Umbilical cord (tissue), 2 donors: ENCODE data around the gene GNAL. TPM values are rescaled to one million over a fixed set of nuclear protein-coding genes. Genes with fewer than 3 reads are reported as not detected.
A peak's percentile ranks its signal among the peaks of the same experiment; 100 is the strongest.

Experiments
- DNase-seq: peaks from one replicate; pipeline ENCODE4 v3.0.0-alpha.2; 2015; ENCODE audit warnings: low spot score
- total RNA-seq: library from RNA; depleted of rRNA; stranded (reverse); fragments of >200 nt; gene quantifications from one replicate; pipeline ENCODE4 v1.2.3, GENCODE V29; 2014; ENCODE audit warnings: low replicate concordance; ENCODE audit not compliant: insufficient read depth

GNAL gene
- total RNA-seq, 1 donor from 2014 or later: 2.9 TPM

DNA sequence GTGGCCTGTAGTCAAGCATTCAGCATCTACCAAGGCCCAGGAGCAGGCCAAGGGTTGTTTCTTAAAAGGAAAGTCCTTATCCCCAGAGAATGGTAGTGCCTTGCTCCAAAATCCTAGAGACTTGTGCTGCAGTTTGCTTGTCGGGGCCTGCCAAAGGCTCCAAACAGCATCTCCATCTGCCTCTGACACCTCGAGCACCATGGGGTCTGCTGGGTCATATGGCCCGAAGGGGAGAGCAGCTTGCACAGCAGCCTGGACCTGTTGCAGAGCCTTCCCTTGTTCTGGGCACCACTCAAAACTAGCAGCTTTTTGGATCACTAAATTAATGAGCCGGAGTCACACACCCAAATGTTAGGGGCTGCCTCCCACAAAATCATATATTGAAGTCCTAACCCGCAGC is 35.7 kb downstream of the GNAL start:
- no peak for DNase-seq

DNA sequence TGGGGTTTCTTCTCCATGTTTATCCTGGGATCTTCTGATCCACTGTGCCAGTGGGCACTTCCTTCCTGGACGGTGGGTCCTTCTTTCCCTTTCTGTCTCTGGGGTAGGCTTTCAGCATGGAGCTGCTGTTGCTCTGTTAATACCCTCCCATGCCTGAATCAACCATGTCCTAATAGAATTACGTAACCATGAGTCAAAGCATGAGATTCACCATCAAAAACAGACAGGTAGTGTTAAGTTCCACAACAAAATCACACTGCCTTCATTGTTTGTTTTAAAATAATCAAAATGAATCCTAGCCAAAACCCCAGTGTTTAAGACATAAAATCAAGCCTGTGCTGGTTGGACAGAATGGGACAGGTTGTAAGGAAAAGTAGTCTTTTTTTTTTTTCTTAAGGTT is 37.5 kb downstream of the GNAL start:
- DNase-seq: no peak

DNA sequence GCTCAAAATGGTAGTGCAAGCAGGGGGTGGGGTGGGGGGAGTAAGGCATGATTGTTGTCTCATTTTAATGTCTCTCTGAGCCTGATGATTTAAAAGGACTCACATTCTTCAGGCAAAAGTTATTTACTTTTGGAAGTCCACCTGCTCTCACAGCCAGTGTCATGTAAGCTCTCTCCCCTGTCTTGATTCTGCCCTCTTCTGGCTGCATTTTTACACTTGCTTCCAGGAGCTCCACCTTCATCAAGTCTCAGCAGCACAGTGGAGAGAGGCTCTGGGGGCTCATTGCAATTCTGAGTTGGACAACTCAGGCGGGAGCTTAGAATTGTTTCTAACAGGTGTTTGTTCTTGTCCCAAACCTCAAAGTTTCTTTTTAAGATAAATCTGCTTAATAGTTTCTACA is 39.2 kb downstream of the GNAL start:
- no peak for DNase-seq

DNA sequence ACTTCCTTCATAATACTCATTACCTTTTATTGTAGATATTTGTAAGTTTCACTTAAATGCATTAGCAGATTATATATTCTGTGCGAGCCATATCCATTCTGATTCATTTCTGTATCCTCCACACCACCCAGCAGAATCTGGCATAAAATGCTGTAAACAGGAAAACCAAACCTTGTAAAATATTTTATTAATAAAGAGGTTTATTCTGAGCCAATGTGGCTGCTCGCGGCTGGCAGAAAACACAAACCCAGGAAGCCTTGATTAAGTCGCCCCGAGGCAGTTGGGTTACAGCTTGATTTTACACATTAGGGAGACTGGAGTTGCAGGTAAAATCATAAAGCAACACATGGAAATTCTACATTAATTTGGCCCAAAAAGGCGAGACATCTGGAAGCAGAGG is 40.5 kb downstream of the GNAL start:
- no peak for DNase-seq

DNA sequence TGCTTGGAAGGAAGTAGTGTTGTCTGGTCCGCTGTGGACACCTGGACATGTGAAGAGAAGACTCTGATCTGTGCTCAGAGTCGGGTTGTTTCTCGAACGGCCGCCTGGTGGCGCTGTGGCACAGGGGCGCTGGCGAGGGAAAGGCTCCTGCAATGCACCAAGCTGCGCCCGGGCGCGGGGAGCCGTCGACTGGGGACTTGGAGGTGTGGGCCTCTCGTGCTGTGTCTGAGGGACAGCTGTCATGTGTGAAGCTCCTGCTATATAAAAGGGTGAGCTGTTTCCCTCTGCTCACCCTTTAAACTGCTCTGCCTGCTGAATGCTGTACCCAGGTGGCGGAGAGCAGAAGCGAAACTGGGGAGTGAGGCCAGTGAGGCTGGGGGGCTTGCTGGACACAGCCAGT is 44.0 kb downstream of the GNAL start:
- peak; percentile 49 for DNase-seq

DNA sequence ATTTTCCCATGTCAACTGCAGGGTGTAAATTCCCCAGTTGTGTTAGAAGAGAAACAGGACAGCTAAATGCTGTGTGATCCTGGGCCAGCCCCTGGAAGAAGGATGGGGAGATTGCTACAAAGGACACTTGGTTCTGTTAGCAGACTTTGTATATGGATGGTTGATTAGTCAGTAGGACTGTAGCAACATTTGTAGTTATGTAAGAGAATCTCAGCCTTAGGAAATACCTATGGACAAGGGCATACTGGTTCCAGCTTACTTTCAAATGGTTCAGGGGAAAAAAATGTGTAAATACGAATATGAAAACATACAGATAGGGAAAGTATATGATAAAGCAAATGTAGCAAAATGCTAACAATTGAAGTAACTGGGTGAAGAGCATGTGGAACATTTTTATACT is 47.6 kb downstream of the GNAL start:
- no peak for DNase-seq

- DNase-seq: no peak
These were observed 50.8 kb downstream of the GNAL start for GRCh38 chr18:11739893-11740292.

- no peak for DNase-seq
These were observed 51.4 kb downstream of the GNAL start for GRCh38 chr18:11740461-11740860.

DNA sequence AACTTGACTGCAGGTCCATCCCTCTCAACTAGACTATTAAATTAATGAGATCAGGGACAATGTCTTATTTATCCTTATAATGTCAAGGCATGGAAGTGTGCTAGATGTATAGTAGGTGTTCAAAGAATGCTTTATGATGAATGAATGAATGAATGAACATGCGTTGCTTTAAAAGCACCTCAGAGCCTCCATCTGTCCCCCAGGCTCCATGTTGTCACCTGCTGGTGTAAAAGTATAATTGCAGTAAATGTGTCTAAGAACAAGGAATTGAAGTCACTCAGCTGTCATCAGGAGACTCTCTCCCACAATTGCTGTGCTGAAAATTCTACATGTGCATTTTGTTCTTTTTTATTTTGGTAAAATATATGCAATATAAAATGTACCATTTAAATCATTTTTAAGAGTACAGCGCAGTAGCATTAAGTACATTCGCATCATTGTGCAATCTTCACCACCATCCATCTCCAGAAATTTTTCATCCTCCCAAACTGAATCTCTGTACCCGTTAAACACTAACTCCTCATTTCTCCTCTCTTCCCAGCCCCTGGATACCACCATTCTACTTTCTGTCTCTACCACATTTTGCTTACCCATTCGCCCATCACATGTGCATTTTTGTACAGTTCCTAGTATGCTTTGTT is 52.6 kb downstream of the GNAL start:
- DNase-seq: no peak

GRCh38 chr18:11745521-11745920 is 56.5 kb downstream of the GNAL start:
- DNase-seq: no peak

- no peak for DNase-seq
These were observed 58.2 kb downstream of the GNAL start for GRCh38 chr18:11747286-11747685.

GRCh38 chr18:11747731-11748130 is 58.7 kb downstream of the GNAL start:
- DNase-seq: no peak

- no peak for DNase-seq
These were observed 60.2 kb downstream of the GNAL start for GRCh38 chr18:11749305-11749704.

DNA sequence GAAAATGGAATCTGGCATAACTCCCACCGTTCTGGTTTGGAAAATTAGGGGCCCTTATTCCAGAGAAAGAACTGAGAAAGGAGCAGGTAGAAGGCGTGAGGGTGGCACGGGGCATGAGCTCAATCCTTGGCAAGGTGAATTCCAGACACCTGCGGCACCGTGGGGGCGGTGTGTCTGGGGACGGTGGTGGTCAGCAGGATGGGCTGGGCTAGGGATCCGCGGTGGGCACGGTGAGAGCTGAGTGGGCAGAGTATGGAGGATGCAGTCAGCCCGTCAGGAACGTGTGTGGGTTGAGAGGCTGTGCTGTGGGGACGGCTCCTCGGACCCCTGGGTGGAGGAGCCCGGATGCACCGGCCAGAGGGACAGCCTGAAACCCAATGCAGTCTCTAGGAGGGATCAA is 61.1 kb downstream of the GNAL start:
- no peak for DNase-seq

GRCh38 chr18:11750581-11751310 is 61.7 kb downstream of the GNAL start:
- no peak for DNase-seq

- DNase-seq: no peak
These were observed 62.5 kb downstream of the GNAL start for GRCh38 chr18:11751341-11752115.

GRCh38 chr18:11752116-11752911 is 63.2 kb downstream of the GNAL start:
- DNase-seq: no peak

- DNase-seq: no peak
These were observed 65.9 kb downstream of the GNAL start for GRCh38 chr18:11754979-11755378.

GRCh38 chr18:11757084-11757590 is 68.1 kb downstream of the GNAL start:
- DNase-seq: no peak

DNA sequence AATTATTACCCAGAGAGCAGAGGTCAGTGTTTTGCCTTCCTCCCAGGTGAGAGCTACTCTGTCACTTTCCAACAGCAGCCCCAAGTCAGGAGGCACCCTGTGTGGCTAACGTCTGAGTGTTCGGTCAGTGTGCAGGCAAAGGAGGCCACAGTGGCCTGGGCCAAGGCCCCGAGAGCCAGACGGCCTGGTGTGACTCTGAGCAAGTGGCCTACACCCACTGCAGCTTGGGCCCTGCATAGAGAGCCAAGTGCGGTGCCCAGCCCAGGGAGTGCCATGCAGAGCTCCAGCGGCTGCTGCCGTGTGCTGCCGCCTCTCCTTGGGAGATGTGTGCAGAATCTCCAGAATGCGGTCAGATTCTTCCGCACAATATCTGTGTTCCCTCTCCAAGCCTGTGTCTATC is 70.4 kb downstream of the GNAL start:
- no peak for DNase-seq

DNA sequence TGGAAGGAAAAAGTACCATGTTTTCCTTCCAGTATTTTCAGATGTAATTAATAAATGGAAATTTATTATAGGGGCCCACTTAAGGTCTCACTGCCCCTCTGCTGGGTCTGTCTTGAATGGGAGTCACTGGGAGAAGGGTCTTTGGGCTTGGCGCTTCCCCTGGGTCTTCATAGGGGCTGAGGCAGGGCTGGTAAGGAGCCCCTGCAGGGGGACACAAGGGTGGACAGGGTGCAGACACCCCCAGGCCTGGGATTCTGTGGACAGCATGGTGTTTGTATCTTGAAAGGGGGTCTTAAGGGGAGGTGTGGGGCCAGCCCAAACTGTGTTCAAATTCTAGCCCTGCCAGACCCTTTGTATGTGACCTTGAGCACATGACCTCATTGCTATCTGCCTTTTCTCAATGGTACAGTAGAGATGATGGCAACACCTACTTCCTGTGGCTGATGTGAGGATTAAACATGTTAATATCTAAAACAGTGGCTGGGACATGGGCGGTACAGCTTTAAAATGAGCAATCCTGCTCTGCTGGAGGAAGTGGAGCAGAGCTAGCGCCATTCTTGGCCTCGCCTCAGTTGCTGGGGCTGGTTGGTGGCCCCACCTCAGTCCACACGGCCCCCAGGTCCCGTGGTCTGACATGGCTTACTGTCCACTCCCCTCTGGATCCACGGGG is 71.6 kb downstream of the GNAL start:
- no peak for DNase-seq
